GM12864 (cell line): Measurements from ENCODE around the gene GID4.

Experiments
- DNase-seq: peaks from one replicate; pipeline ENCODE4 v3.0.0-alpha.2; 2011; ENCODE audit warnings: low read depth
- H3K4me3 ChIP-seq: 2 replicates; pipeline ENCODE4 v1.5.1; 2011; ENCODE audit warnings: mild to moderate bottlenecking, low read depth, low read length, control low read depth
- TF ChIP-seq, protein P1 (sequence below): IDR thresholded peaks from 2 replicates; pipeline ENCODE4 v1.5.1; 2011; ENCODE audit warnings: low read depth, mild to moderate bottlenecking, moderate library complexity, low read length, control low read depth, inconsistent platforms; ENCODE audit errors: missing control alignments

GID4 gene

DNA sequence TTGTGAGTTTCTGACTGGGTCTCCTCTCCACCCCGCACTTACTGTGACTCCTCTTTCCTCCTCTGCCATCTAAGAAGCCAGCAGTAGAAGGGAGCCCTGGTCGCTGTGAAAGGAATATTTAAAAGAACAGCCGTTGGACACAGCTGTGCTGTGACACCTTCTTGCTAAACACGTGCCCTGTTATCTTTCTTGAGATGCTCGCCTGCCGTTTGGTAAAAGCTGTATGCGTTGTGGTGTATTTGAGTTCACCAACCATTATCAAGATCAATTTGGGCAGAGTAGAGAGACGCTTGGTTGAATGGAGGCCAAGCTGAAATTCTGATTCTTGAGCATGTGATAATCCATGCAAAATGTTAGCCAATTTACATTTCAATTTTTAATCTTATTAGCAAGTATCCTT is 3.8 kb downstream of the GID4 start:
- H3K4me3 ChIP-seq, result no peak overlapping the region
- DNase-seq, result no peak
- TF ChIP-seq, protein P1, sequence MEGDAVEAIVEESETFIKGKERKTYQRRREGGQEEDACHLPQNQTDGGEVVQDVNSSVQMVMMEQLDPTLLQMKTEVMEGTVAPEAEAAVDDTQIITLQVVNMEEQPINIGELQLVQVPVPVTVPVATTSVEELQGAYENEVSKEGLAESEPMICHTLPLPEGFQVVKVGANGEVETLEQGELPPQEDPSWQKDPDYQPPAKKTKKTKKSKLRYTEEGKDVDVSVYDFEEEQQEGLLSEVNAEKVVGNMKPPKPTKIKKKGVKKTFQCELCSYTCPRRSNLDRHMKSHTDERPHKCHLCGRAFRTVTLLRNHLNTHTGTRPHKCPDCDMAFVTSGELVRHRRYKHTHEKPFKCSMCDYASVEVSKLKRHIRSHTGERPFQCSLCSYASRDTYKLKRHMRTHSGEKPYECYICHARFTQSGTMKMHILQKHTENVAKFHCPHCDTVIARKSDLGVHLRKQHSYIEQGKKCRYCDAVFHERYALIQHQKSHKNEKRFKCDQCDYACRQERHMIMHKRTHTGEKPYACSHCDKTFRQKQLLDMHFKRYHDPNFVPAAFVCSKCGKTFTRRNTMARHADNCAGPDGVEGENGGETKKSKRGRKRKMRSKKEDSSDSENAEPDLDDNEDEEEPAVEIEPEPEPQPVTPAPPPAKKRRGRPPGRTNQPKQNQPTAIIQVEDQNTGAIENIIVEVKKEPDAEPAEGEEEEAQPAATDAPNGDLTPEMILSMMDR, result no peak

DNA sequence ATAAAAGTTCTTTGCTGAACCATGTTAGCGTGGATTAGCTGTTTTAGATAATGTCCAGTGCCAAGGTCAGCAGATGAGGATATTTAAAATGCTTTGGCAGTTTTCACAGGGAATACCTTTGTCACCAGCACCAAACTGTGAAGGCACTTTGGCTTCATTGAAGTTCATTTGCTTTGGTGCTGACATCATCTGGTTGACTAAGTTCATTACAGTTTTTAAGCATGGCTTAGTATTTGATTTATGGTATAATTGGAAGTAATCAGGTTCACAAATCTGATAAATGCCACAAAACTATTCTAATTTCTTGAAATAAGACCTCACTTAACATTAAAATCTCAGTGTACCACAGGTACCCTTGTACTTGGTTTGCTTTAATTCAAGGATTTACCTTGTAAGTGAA is 4.3 kb downstream of the GID4 start:
- TF ChIP-seq, protein P1, result no peak
- H3K4me3 ChIP-seq, result no peak overlapping the region
- no peak for DNase-seq

DNA sequence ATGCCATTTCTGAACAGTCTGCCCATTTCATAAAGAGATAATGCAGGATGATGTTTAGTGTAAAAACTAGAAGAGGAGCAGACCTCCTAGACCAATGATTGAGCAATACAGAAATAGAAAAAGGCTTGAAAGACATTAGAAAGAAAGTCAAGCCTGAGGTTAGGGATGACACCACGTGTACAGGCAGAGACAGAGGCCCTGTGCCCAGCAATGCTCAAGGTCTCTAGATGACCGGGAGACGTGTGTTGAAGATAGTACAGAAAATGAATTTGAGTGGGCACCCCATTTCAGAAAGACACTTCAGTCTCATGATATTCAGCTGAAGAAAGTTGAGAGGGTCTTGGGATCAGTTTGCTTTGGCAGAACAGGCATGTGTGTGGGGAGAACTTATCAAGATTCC is 5.4 kb downstream of the GID4 start:
- no peak for DNase-seq

DNA sequence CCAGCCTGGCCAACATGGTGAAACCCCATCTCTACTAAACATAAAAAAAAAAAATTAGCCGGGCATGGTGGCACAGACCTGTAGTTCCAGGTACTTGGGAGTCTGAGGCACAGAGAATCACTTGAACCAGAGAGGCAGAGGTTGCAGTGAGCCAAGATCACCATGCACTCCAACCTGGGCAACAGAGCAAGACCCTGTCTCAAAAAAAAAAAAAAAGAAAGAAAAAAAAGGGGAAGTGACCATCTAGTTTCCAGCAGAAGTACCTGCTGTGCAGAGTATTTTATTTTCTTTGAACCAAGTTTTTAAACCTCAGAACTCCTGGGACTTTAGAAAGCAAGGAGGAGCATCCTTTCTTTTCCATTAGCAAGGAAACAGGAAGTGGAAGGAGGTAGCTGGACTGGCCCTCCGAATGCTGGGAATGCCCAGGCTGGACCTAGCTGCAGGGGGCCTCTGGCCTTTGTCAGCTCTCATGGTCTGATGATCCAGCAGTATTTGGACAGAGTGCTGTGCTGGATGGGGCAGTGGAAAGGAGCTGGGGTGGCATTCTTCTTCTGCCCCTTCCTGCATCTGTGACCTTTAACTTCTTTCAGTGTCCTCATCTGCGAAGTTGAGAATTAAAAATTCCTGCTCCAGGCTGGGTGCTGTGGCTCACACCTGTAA is 6.6 kb downstream of the GID4 start:
- DNase-seq, result no peak
- no peak overlapping the region for H3K4me3 ChIP-seq
- TF ChIP-seq, protein P1, result no peak

More for the DNA sequence above, 5.4 kb downstream of the GID4 start:
- H3K4me3 ChIP-seq, result no peak overlapping the region
- TF ChIP-seq, protein P1, result no peak

DNA sequence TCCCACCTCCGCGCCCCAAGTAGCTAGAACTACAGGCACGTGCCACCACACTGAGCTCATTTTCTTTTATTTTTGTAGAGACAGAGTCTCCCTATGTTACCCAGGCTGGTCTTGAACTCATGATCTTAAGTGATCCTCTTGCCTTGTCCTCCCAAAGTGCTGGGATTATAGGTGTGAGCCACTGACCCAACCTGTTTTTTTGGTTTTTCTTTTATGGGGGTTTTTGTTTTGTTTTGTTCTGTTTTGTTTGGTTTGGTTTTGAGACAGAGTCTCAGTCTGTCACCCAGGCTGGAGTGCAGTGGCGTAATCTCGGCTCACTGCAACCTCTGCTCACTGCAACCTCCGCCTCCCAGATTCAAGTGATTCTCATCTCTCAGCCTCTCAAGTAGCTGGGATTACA is 16.4 kb downstream of the GID4 start:
- no peak for DNase-seq
- TF ChIP-seq, protein P1, result no peak
- no peak overlapping the region for H3K4me3 ChIP-seq

DNA sequence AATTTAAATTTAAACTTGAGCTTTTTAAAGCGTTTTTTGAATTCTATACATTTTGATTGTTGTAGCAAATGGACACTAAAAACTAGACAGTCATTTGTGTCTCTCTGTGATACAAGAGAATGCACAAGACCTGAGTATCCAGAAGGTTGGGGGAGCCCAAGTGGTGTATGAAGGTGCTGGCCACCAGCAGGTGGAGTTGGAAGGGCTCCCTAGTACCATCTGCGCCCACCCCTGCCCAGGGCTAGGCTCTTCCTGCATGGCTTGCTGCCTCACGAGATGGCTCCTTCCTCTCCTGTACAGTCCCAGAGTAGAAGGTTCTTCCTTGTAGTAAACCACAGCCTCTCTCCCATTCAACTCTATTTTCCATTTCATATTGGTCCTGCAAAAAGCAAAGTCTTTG is 17.0 kb downstream of the GID4 start:
- no peak overlapping the region for H3K4me3 ChIP-seq
- TF ChIP-seq, protein P1, result no peak
- DNase-seq, result no peak

DNA sequence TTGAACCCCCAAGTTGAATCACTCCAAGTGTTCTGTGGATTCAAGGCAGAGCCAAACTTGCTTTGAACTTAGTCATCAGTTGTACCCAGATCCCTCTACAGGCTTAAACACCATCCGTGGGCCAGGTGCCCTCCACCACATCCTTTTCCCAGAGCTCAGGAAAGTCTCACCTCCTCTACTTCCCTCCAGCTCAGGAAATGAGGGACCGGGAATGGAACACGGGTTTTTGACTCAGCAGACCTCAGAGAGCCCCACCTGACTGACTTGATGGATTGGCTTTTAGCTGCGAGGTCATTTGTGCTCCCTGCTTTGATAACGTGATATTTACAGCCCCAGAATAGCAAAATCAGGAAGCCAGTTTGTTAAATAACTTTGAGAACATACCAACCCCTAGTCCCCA is 20.1 kb downstream of the GID4 start:
- no peak for DNase-seq
- H3K4me3 ChIP-seq, result no peak overlapping the region
- TF ChIP-seq, protein P1, result no peak
